Neural crest cell (in vitro differentiated cells): ENCODE data around the gene NUFIP1. TPM values are rescaled to one million over a fixed set of nuclear protein-coding genes. Genes with fewer than 3 reads are reported as not detected.

Experiments
- DNase-seq: peaks from one replicate; pipeline ENCODE4 v3.0.0; 2021; ENCODE audit warnings: low read depth, mixed read lengths, low spot score
- H3K27ac Mint-ChIP-seq: one replicate; pipeline ENCODE4 v1.8.0; 2021; ENCODE audit warnings: mild to moderate bottlenecking, mixed read lengths; ENCODE audit not compliant: unreplicated experiment
- H3K27me3 Mint-ChIP-seq: 2 replicates; pipeline ENCODE4 v1.8.0; 2021; ENCODE audit warnings: low read depth, mild to moderate bottlenecking, mixed read lengths
- H3K36me3 Mint-ChIP-seq: 2 replicates; pipeline ENCODE4 v1.8.0; 2021; ENCODE audit warnings: low read depth, mild to moderate bottlenecking, mixed read lengths
- H3K4me1 Mint-ChIP-seq: 2 replicates; pipeline ENCODE4 v1.8.0; 2021; ENCODE audit warnings: mixed read lengths
- H3K4me3 Mint-ChIP-seq: one replicate; pipeline ENCODE4 v1.8.0; 2021; ENCODE audit warnings: mild to moderate bottlenecking, mixed read lengths
- H3K9me3 Mint-ChIP-seq: 2 replicates; pipeline ENCODE4 v1.8.0; 2021; ENCODE audit warnings: mixed read lengths
- CTCF ChIP-seq: fragments of 200-600 bp; sonication (generic); conservative IDR thresholded peaks from 2 replicates; pipeline ENCODE4 v1.5.0; 2021; ENCODE audit warnings: antibody characterized with exemption, mild to moderate bottlenecking
- total RNA-seq: library from RNA; stranded (reverse); gene quantifications from 2 replicates; pipeline ENCODE4 v1.2.1, GENCODE V29; 2021

The NUFIP1 gene
- total RNA-seq, 1 donor from 2014 or later, result 11.6 TPM

GRCh38 chr13:44976196-44976595 lies 13.1 kb downstream of the NUFIP1 start:
- no peak for TF ChIP-seq CTCF
- no peak overlapping the region for H3K4me3 Mint-ChIP-seq
- H3K36me3 Mint-ChIP-seq, result peaks cover 4% of the 10 kb centered on the region
- H3K9me3 Mint-ChIP-seq, result no peaks in the 10 kb centered on the region
- DNase-seq, result no peak
- H3K4me1 Mint-ChIP-seq, result no peaks in the 10 kb centered on the region
- H3K27ac Mint-ChIP-seq, result no peak overlapping the region
- H3K27me3 Mint-ChIP-seq, result no peaks in the 10 kb centered on the region

- Mint-ChIP-seq H3K27ac (no peak overlapping the region), H3K27me3 (no peaks in the 10 kb centered on the region), H3K36me3 (peaks cover 4% of the 10 kb centered on the region), H3K9me3 (no peaks in the 10 kb centered on the region), H3K4me1 (no peaks in the 10 kb centered on the region), H3K4me3 (no peak overlapping the region)
- DNase-seq, result no peak
- TF ChIP-seq CTCF, result no peak
Observed at GRCh38 chr13:44974056-44974793, 15.0 kb downstream of the NUFIP1 start.

- no peak overlapping the region for H3K4me3 Mint-ChIP-seq
- peaks cover 1% of the 10 kb centered on the region for H3K36me3 Mint-ChIP-seq
- no peak for DNase-seq
- TF ChIP-seq CTCF, result peak; percentile 75
- H3K27ac Mint-ChIP-seq, result no peak overlapping the region
- no peaks in the 10 kb centered on the region for H3K4me1 Mint-ChIP-seq
- H3K9me3 Mint-ChIP-seq, result no peaks in the 10 kb centered on the region
- no peaks in the 10 kb centered on the region for H3K27me3 Mint-ChIP-seq
Observed at GRCh38 chr13:44972956-44973581, 16.2 kb downstream of the NUFIP1 start.

GRCh38 chr13:44971656-44972595 lies 17.3 kb downstream of the NUFIP1 start:
- H3K27me3 Mint-ChIP-seq, result no peaks in the 10 kb centered on the region
- DNase-seq, result no peak
- no peaks in the 10 kb centered on the region for H3K36me3 Mint-ChIP-seq
- H3K9me3 Mint-ChIP-seq, result no peaks in the 10 kb centered on the region
- H3K4me3 Mint-ChIP-seq, result no peak overlapping the region
- no peak for TF ChIP-seq CTCF
- H3K4me1 Mint-ChIP-seq, result no peaks in the 10 kb centered on the region
- H3K27ac Mint-ChIP-seq, result no peak overlapping the region
